Activated T-cell treated with anti-CD3 and anti-CD28 coated beads, Interleukin-2, amount 50 U/mL, for 72 hours (primary cell): ENCODE measurements around the gene RPL13. TPM values are rescaled to one million over a fixed set of nuclear protein-coding genes. Genes with fewer than 3 reads are reported as not detected.

ENCODE experiments used
- ATAC-seq, 2 donors: fragments of 150-1000 bp; cut with Tn5 transposase; replicated peaks in 1 of 2; 2 replicates each; pipeline ENCODE4 v1.10.0; 2021; ENCODE audit warnings: moderate library complexity in 2 of 2, mild to moderate bottlenecking in 1 of 2
- DNase-seq, 2 donors: peaks; one replicate each; pipeline ENCODE4 v3.0.0; 2021 to 2022; ENCODE audit warnings: mixed read lengths in 1 of 2
- H3K27ac Mint-ChIP-seq: one replicate; pipeline ENCODE4 v1.8.0; 2022; ENCODE audit warnings: mild to moderate bottlenecking, moderate library complexity, mixed read lengths
- H3K27me3 Mint-ChIP-seq: one replicate; pipeline ENCODE4 v1.8.0; 2022; ENCODE audit warnings: low read depth, mixed read lengths
- H3K36me3 Mint-ChIP-seq, 2 donors: one replicate each; pipeline ENCODE4 v1.8.0; 2022; ENCODE audit warnings: mixed read lengths in 2 of 2, mild to moderate bottlenecking in 1 of 2; ENCODE audit not compliant: insufficient read depth in 2 of 2
- H3K4me1 Mint-ChIP-seq: one replicate; pipeline ENCODE4 v1.8.0; 2022; ENCODE audit warnings: low read depth, mixed read lengths
- H3K4me3 Mint-ChIP-seq, 2 donors: one replicate each; pipeline ENCODE4 v1.8.0; 2022; ENCODE audit warnings: mild to moderate bottlenecking in 2 of 2, mixed read lengths in 2 of 2, moderate library complexity in 2 of 2
- H3K9me3 Mint-ChIP-seq, 2 donors: one replicate each; pipeline ENCODE4 v1.8.0; 2022; ENCODE audit warnings: mixed read lengths in 2 of 2
- total RNA-seq, 2 donors: library from RNA; stranded (reverse); gene quantifications; one replicate each; pipeline ENCODE4 v1.2.3, GENCODE V29; 2022

RPL13 gene
- total RNA-seq, 2 donors from 2014 or later: 3,140 to 3,274 TPM

DNA sequence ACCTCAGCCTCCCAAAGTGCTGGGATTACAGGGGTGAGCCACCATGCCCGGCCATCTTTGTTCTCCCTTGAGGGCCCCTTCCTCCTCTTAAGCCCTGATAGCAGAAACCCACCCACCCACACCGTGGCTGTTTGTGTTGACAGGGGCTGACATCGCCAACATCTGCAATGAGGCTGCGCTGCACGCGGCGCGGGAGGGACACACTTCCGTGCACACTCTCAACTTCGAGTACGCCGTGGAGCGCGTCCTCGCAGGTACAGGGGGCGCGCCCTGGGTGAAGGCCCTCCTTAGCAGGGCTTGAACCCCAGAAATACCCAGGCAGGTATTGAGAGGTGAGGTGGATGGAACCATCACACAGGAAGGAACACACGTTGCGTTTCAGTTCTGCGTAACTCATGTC, 12.6 kb upstream of the RPL13 start:
- H3K27me3 Mint-ChIP-seq: no peaks in the 10 kb centered on the region
- DNase-seq: no peak
- peaks cover 18% of the 10 kb centered on the region for H3K4me1 Mint-ChIP-seq
- ATAC-seq: no peak
- H3K27ac Mint-ChIP-seq: no peak overlapping the region
- no peak overlapping the region for H3K4me3 Mint-ChIP-seq
- H3K9me3 Mint-ChIP-seq: no peaks in the 10 kb centered on the region
- peaks cover 2 to 5% of the 10 kb centered on the region in 2 donors for H3K36me3 Mint-ChIP-seq

DNA sequence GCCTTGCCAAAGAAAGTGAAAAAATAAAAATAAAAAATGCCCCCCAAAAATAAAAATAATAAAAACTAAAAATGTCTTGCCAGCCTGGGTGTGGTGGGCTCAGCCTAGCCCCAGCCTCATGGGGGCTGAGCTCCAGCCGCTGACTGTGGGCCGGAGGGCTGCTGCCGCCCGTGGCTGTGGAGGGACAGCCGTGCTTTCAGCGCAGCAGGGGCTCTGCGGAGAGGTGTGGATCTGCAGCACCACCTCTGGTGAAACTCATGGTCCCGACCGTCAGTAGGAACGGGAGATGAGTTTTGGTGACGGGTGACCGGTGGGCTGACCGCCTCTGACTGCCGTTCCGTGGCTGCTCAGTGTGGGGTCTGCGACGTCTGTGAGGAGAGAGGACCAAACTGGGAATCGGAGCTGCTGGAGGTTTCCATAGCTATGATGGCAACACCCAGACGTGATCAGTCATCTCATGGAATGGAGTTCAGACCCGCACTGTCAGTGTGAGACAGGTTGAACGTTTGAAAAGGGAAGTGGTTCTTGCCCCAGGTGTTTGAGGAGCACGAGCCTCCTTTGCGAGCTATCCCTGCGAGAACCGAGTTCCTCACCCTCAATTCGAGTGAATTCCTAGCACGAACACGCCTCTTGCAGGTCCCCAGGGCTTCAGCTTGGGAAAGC, 12.0 kb upstream of the RPL13 start:
- Mint-ChIP-seq H3K27ac (peak overlapping the region; percentile 40), H3K36me3 (peaks cover 2 to 5% of the 10 kb centered on the region in 2 donors), H3K4me3 (peak overlapping the region; percentile 45 to 49), H3K4me1 (peaks cover 18% of the 10 kb centered on the region), H3K9me3 (no peaks in the 10 kb centered on the region), H3K27me3 (no peaks in the 10 kb centered on the region)
- peak in 1 of 2 donors; percentile 4 for ATAC-seq
- no peak for DNase-seq

DNA sequence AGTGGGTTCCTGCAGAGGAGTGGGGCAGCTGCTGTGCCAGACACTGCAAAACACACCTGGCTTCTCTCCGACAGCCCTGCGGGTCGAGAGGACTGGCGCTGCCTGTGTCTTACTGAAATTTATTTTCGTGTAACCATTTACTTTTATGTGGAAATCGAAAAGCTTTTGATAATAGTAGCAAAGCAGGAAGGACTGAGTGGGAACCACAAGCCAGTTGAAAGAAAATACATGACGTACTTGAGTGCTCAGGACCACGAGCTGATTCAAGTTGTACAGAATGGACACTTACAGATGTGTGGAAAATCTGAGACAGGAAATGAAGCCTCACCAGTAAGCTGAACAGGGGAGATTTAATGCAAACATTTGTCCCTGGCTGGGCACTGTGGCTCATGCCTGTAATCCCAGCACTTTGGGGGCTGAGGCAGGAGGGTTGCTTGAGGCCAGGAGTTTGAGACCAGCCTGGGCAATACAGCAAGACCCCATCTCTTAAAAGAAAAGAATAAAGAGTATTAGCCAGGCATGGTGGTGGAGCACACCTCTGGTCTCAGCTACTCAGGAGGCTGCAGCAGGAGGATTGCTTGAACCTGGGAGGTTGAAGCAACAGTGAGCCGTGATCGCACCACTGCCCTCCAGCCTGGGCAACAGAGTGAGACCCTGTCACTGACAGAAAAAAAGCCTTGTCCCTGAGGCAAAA, 11.3 kb upstream of the RPL13 start:
- Mint-ChIP-seq H3K36me3 (peaks cover 2 to 5% of the 10 kb centered on the region in 2 donors), H3K4me3 (peak overlapping the region; percentile 45 to 49), H3K4me1 (peaks cover 18% of the 10 kb centered on the region), H3K27me3 (no peaks in the 10 kb centered on the region), H3K27ac (peak overlapping the region; percentile 40), H3K9me3 (no peaks in the 10 kb centered on the region)
- peak; percentile 82 to 85 for ATAC-seq
- DNase-seq: no peak

DNA sequence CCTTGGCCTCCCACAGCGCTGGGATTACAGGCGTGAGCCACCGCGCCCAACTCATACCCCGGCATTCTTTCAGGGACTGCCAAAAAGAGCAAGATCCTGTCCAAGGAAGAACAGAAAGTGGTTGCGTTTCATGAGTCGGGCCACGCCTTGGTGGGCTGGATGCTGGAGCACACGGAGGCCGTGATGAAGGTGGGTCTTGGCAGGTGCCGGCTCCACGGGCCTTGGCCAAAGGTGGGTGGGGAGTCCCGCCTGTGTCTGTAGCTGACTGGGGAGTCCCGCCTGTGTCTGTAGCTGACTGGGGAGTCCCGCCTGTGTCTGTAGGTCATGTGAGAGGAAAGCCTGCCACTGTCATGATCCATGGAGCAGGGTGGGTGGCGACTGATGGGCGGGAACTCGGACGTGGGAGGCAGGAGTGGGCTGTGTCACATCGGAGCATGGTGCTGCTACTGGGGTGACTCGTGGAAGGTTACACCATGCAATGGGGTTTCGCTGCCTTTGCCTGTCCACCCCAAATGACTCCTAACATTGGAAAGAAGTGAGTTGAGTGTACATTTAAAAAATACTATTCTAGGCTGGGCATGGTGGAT, 10.0 kb upstream of the RPL13 start:
- Mint-ChIP-seq H3K4me3 (no peak overlapping the region), H3K27ac (no peak overlapping the region), H3K36me3 (peaks cover 2 to 5% of the 10 kb centered on the region in 2 donors)

DNA sequence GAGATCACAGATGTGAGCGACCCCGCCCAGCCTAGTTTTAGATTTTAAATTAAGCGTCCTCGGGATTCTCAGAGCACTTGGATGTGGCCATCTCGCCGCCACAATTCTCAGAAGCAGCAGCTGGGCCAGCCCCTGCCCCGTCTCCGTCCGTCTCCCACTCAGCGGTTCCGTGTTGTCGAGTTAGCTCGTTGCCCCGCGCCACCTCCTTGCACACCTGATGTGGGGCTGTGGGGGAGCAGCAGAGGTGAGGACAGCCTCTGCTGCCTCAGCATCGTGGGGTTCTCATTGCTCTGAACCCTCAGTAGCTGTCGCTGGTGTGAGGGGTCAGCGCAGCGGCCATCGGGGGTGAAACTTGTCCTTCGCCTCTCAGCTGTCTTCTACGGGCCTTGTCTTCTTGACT, 8.2 kb upstream of the RPL13 start:
- Mint-ChIP-seq H3K4me3 (no peak overlapping the region), H3K9me3 (no peaks in the 10 kb centered on the region), H3K36me3 (peaks cover 2 to 4% of the 10 kb centered on the region in 2 donors), H3K27ac (no peak overlapping the region), H3K4me1 (peaks cover 23% of the 10 kb centered on the region), H3K27me3 (no peaks in the 10 kb centered on the region)
- ATAC-seq (no peak), DNase-seq (no peak)

More for the DNA sequence above, 10.0 kb upstream of the RPL13 start:
- no peaks in the 10 kb centered on the region for H3K27me3 Mint-ChIP-seq
- ATAC-seq: no peak
- no peak for DNase-seq
- no peaks in the 10 kb centered on the region for H3K9me3 Mint-ChIP-seq
- H3K4me1 Mint-ChIP-seq: peaks cover 18% of the 10 kb centered on the region

DNA sequence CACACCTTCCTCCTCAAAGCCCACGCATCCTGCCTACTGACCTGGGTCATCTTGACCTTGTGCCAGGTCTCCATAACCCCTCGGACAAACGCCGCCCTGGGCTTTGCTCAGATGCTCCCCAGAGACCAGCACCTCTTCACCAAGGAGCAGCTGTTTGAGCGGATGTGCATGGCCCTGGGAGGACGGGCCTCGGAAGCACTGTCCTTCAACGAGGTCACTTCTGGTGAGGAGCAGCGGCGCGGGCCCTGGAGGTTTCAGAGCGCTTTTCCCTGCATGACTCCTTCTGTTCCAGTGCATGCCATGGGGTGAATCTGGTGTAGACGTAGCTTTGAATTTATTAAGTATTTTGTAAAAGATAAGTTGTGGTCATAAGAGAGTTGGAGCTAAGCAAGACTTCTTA, 7.6 kb upstream of the RPL13 start:
- Mint-ChIP-seq H3K36me3 (peaks cover 2 to 4% of the 10 kb centered on the region in 2 donors), H3K27ac (no peak overlapping the region)
- DNase-seq: no peak

GRCh38 chr16:89553733-89554132, 6.7 kb upstream of the RPL13 start:
- Mint-ChIP-seq H3K4me3 (no peak overlapping the region), H3K27me3 (no peaks in the 10 kb centered on the region), H3K9me3 (no peaks in the 10 kb centered on the region), H3K27ac (no peak overlapping the region), H3K36me3 (peaks cover 2 to 3% of the 10 kb centered on the region in 2 donors), H3K4me1 (peaks cover 19% of the 10 kb centered on the region)
- no peak for ATAC-seq
- no peak for DNase-seq

More for the DNA sequence above, 7.6 kb upstream of the RPL13 start:
- Mint-ChIP-seq H3K27me3 (no peaks in the 10 kb centered on the region), H3K4me1 (peaks cover 27% of the 10 kb centered on the region), H3K4me3 (no peak overlapping the region), H3K9me3 (no peaks in the 10 kb centered on the region)
- no peak for ATAC-seq

- DNase-seq (no peak), ATAC-seq (no peak)
- no peak overlapping the region for H3K27ac Mint-ChIP-seq
- no peak overlapping the region for H3K4me3 Mint-ChIP-seq
- no peaks in the 10 kb centered on the region for H3K27me3 Mint-ChIP-seq
- peaks cover 14% of the 10 kb centered on the region for H3K4me1 Mint-ChIP-seq
- H3K9me3 Mint-ChIP-seq: no peaks in the 10 kb centered on the region
- H3K36me3 Mint-ChIP-seq: peaks cover 0 to 2% of the 10 kb centered on the region in 2 donors
These were observed 6.1 kb upstream of the RPL13 start for GRCh38 chr16:89554343-89554742.

GRCh38 chr16:89555265-89555664, 5.2 kb upstream of the RPL13 start:
- Mint-ChIP-seq H3K27me3 (no peaks in the 10 kb centered on the region), H3K4me3 (no peak overlapping the region), H3K4me1 (peaks cover 18% of the 10 kb centered on the region), H3K27ac (no peak overlapping the region), H3K9me3 (no peaks in the 10 kb centered on the region), H3K36me3 (peaks cover 2% of the 10 kb centered on the region in 2 donors)
- DNase-seq: no peak
- ATAC-seq: no peak

DNA sequence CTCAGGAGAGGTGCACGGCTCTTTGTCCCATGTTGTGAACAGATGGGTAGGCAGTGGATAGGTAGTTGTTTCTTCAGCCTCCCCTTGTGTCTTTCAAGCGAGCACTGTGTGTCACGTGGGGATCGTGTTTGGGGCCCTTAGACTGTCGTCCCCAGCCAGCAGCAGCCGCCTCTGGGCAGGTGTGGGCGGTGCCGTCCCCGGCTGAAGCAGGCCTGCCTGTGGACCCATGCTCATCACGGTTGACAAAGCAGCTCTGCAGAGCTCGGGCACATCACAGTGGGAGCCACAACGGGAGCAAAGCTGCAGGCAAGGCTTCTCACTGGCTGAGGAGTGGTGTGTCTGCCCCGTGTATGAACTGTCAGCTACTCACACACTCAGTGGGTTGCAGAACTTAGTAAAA, 4.7 kb upstream of the RPL13 start:
- Mint-ChIP-seq H3K27me3 (no peaks in the 10 kb centered on the region), H3K4me1 (peaks cover 18% of the 10 kb centered on the region), H3K36me3 (peaks cover 2% of the 10 kb centered on the region in 2 donors), H3K9me3 (no peaks in the 10 kb centered on the region), H3K27ac (peak overlapping the region; percentile 35), H3K4me3 (no peak overlapping the region)
- ATAC-seq: no peak
- no peak for DNase-seq

- H3K27ac Mint-ChIP-seq: no peak overlapping the region
- H3K4me3 Mint-ChIP-seq: no peak overlapping the region
- H3K4me1 Mint-ChIP-seq: peaks cover 25% of the 10 kb centered on the region
- H3K9me3 Mint-ChIP-seq: no peaks in the 10 kb centered on the region
- DNase-seq (peak; percentile 86 to 89), ATAC-seq (peak; percentile 41 to 49)
- no peaks in the 10 kb centered on the region for H3K27me3 Mint-ChIP-seq
- H3K36me3 Mint-ChIP-seq: peaks cover 10% of the 10 kb centered on the region in 2 donors
These were observed 3.5 kb upstream of the RPL13 start for GRCh38 chr16:89556750-89557689.

DNA sequence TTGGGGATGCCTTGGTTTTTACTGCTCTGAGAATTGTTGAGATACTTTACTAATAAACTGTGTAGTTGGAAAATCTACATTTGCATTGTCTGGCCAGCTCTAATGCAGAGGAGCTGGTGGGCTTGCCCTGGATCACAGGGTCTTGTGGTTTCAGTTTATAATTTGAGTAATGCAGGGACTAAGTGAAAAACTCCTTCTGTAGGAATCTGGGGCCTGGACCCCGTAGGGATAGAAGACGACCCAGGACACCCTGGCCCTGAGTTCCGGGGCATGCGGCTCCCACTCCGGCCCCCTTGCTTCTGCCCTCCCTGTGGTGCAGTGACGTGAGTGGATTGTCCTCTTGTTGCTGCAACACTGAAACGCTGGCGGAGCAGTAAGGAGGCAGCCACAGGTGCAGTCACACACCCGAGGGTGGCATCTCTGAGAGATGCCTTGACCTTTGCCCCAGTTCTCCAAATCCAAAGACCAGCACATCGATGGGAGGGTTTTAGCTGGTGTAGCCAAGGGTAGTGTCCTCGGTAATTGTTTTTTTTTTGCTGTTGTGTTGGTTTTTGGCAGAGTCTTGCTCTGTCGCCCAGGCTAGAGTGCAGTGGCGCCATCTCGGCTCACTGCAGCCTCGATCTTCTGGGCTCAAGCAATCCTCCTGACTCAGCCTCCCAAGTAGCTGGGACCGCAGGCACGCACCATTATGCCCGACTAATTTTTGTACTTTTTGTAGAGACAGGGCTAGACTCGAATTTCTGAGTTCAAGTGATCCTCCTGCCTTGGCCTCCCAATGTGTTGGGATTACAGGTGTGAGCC, 2.6 kb upstream of the RPL13 start:
- H3K4me1 Mint-ChIP-seq: peaks cover 34% of the 10 kb centered on the region
- H3K27me3 Mint-ChIP-seq: no peaks in the 10 kb centered on the region
- DNase-seq (no peak), ATAC-seq (no peak)
- H3K4me3 Mint-ChIP-seq: no peak overlapping the region
- no peak overlapping the region for H3K27ac Mint-ChIP-seq
- H3K9me3 Mint-ChIP-seq: no peaks in the 10 kb centered on the region
- peaks cover 12 to 19% of the 10 kb centered on the region in 2 donors for H3K36me3 Mint-ChIP-seq
